SH-SY5Y (cell line): ENCODE results near the gene PIK3R1.

Experiments
- GATA2 ChIP-seq: IDR thresholded peaks from 2 replicates; pipeline ENCODE4 v1.6.1; 2011; ENCODE audit warnings: mild to moderate bottlenecking, low read depth, low read length
- GATA3 ChIP-seq: IDR thresholded peaks from 2 replicates; pipeline ENCODE4 v1.6.1; 2011; ENCODE audit warnings: low read depth, mild to moderate bottlenecking, low read length, moderate library complexity

DNA sequence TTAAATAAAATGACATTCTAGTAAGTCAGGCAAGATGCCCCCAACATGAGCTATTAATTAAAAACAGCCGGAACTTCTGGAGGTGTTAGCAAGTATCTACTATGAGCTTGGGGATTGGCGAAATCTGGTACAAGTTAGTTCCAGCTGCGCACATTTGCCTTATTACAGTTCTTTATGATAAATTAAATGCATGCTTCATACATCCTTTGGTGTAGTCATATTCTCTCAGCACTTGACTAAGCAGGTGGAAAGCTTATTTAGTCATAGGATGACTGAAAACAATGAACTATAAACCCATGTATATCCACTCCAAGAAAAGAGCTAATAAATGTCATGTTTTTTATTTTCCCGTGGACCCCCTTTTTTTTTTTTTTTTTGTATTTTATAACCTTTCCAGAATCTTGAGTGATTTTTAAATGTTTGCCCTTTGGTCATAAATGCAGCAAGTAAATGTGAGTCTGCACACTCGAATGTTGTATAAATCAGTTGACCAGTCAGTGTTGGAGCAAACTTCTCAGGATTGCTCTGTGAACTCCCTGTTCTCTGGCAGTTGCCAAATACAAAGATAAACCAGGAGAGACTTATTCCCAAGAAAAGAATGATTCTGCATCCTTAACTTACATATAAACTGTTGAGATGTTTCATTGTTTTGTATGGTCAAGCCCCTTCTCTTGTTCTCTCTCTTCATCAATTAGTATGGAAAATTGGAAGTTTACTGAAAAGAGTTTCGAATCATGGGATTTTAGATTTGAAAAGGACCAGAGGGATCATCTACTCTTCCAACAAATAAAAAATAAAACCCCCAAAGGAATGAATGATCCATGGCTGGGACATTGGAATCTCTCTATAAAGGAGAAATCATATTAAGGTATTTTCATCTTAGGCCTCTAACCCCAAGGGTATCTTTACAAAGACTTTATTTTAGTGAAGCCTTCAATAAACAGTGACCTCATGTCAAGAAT, 38.3 kb downstream of the PIK3R1 start:
- TF ChIP-seq GATA2 (no peak), GATA3 (no peak)
